BJ (cell line): ENCODE results near the gene CEBPE. TPM values are rescaled to one million over a fixed set of nuclear protein-coding genes. Genes with fewer than 3 reads are reported as not detected.

Experiments used
- CTCF ChIA-PET: fragments of 350-600 bp; formaldehyde crosslinking; extraction: SDS; loops from one replicate; lab custom pipeline; 2021; ENCODE audit warnings: antibody characterized with exemption, inconsistent platforms; lab: Yijun Ruan, JAX
- POLR2A ChIA-PET: fragments of 300-600 bp; sonication (Branson Sonifier 250); formaldehyde crosslinking; extraction: SDS; loops from one replicate; lab custom pipeline; 2021; ENCODE audit warnings: antibody characterized with exemption; lab: Charles Lee
- DNase-seq: peaks from one replicate; pipeline ENCODE4 v3.0.0-alpha.2; 2011; ENCODE audit warnings: low read depth
- H3K27me3 ChIP-seq: 2 replicates; pipeline ENCODE4 v1.6.0; 2011; ENCODE audit warnings: low read length; ENCODE audit not compliant: control insufficient read depth, insufficient read depth
- H3K36me3 ChIP-seq: 2 replicates; pipeline ENCODE4 v1.5.1; 2011; ENCODE audit warnings: low read length; ENCODE audit not compliant: control insufficient read depth, insufficient read depth
- H3K4me3 ChIP-seq: 2 replicates; pipeline ENCODE4 v1.5.1; 2011; ENCODE audit warnings: low read depth, mild to moderate bottlenecking, control low read depth, low read length
- polyA plus RNA-seq: library from polyadenylated mRNA; depleted of rRNA; stranded (reverse); fragments of >200 nt; gene quantifications from 2 replicates; pipeline ENCODE4 v1.2.3, GENCODE V29; 2011
- TF ChIP-seq, protein P1 (sequence below): IDR thresholded peaks from 2 replicates; pipeline ENCODE4 v1.5.1; 2011; ENCODE audit warnings: low read depth, mild to moderate bottlenecking, control low read depth, inconsistent platforms, low read length, moderate library complexity; ENCODE audit not compliant: insufficient read depth

CEBPE gene
- polyA plus RNA-seq, 1 experiment = not detected

DNA sequence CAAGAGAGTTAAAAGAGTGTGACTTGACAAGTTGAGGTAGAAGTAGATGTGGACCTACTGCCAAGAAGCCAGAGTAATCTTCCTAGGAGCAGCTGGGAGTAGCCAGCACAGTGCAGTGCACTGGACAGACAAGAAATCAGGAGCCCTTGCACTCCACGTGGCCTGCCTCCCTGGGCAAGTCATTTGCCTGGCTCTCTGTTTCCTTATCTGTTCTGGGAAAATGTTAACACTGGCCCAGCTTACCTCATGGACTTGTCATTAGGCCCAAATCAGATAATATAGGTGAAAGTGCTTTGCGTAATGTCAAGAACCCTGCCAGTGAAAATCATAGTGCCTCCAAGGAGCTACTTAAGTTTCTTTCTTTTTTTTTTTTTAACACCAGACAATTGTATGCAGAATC lies 45.2 kb upstream of the CEBPE start:
- TF ChIP-seq, protein P1, sequence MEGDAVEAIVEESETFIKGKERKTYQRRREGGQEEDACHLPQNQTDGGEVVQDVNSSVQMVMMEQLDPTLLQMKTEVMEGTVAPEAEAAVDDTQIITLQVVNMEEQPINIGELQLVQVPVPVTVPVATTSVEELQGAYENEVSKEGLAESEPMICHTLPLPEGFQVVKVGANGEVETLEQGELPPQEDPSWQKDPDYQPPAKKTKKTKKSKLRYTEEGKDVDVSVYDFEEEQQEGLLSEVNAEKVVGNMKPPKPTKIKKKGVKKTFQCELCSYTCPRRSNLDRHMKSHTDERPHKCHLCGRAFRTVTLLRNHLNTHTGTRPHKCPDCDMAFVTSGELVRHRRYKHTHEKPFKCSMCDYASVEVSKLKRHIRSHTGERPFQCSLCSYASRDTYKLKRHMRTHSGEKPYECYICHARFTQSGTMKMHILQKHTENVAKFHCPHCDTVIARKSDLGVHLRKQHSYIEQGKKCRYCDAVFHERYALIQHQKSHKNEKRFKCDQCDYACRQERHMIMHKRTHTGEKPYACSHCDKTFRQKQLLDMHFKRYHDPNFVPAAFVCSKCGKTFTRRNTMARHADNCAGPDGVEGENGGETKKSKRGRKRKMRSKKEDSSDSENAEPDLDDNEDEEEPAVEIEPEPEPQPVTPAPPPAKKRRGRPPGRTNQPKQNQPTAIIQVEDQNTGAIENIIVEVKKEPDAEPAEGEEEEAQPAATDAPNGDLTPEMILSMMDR = no peak
- POLR2A ChIA-PET = no interaction called here
- Histone ChIP-seq H3K27me3 (no peaks in the 10 kb centered on the region), H3K4me3 (no peak overlapping the region), H3K36me3 (no peaks in the 10 kb centered on the region)
- DNase-seq = no peak
- CTCF ChIA-PET = interaction anchor here (1.4 to 3.8 kb wide), 2 partner anchors 23 to 44 kb away, joined by 3 to 29 read pairs; no protein-coding TSS in a partner anchor

DNA sequence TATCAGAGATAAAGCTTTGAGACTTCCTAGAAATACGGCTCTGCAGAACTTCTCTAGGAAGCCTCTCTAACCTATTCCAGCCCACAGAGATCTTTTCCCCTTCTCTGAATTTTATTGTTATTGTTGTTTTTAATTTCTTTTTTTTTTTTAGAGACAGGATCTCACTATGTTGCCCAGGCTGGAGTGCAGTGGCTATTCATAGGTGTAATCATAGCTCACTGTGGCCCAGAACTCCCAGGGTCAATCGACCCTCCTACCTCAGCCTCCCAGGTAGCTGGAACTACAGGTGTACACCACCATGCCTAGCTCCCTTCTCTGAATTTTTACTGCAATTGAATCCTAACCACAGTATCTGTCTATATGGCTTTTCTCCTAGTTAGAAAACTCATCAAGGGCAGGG lies 44.8 kb upstream of the CEBPE start:
- no peak overlapping the region for H3K4me3 ChIP-seq
- no peak for DNase-seq
- CTCF ChIA-PET = interaction anchor here (1.4 to 3.8 kb wide), 2 partner anchors 23 to 43 kb away, joined by 3 to 29 read pairs; no protein-coding TSS in a partner anchor
- H3K27me3 ChIP-seq = no peaks in the 10 kb centered on the region
- TF ChIP-seq, protein P1 = no peak
- H3K36me3 ChIP-seq = no peaks in the 10 kb centered on the region
- POLR2A ChIA-PET = no interaction called here

DNA sequence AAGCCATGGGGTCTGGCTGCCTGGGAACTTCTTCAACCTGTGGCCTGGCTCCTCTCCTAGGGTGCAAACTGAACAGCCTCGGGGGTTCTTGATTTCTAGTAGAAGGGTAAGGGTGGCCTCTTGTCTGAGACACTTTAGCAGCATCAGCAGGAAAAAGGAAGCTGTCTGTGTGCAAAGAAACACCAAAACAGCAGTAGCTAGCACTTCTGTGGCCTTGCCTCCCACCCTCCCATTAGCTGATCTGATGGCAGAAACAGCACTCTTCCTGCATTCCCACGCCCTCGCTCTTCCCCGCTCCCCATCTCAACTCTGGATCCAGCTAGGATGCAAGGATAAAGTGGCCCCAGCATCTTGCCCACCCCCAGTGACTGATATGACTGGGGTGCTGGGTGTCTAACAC lies 43.7 kb upstream of the CEBPE start:
- DNase-seq = no peak
- Histone ChIP-seq H3K27me3 (no peaks in the 10 kb centered on the region), H3K4me3 (no peak overlapping the region), H3K36me3 (no peaks in the 10 kb centered on the region)
- ChIA-PET POLR2A (no interaction called here), CTCF (interaction anchor here (3.8 kb wide), 1 partner anchor 42 kb away, joined by 29 read pairs; no protein-coding TSS in a partner anchor)
- TF ChIP-seq, protein P1 = no peak

DNA sequence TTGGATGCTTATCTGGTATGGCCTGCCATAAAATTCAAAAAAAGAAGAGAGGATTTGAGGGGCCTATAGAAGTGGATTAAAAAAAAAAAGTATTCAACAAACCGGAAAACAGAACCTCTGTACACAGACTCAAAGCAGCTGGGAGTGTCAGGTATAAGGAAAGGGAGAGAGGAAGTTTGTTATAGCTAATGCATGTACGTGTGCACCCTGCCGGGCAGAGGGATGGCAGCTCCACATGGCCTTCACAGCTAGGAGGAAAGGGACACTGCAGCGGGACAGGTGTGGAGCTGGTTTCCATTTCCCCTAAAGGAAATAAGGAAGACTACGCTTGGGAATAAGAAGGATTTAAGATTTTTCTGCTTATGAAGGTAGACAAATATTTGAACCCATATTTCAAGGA lies 43.0 kb upstream of the CEBPE start:
- Histone ChIP-seq H3K27me3 (no peaks in the 10 kb centered on the region), H3K36me3 (no peaks in the 10 kb centered on the region), H3K4me3 (no peak overlapping the region)
- POLR2A ChIA-PET = no interaction called here
- no peak for DNase-seq
- TF ChIP-seq, protein P1 = no peak
- CTCF ChIA-PET = interaction anchor here (0.6 to 3.8 kb wide), 3 partner anchors 11 to 41 kb away, joined by 3 to 29 read pairs (median 6); no protein-coding TSS in a partner anchor

DNA sequence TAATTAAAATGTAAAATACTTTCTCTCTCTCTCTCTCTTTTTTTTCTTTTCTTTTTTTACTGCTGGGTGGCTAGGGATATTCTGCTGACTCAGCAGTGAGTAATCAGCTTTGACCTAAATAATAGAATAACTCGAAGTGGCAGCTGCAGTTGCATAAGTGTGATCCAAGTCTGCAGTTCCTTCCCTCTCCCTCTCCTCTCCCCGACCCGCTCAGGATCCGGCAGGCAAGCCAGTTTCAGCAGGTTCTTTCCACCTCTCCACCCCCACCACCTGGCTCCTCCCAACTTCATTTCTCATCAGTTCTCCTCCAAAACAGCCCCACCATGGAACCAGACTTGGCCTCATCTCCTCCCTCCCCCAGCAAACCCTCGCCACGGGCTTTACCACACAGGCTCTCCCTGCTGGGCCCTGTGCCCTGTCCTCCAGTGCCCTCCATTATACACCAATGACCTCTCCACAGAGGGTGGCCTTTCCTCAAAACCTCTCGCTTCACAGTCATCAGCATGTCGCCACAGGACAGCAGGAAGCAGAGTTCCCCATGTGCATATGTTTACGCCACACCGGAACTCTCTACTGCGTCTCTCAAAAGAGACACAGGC lies 42.0 kb upstream of the CEBPE start:
- no peaks in the 10 kb centered on the region for H3K27me3 ChIP-seq
- no peaks in the 10 kb centered on the region for H3K36me3 ChIP-seq
- DNase-seq = no peak
- no peak overlapping the region for H3K4me3 ChIP-seq
- CTCF ChIA-PET = interaction anchor here (1.7 to 3.8 kb wide), 2 partner anchors 26 to 40 kb away, joined by 6 to 29 read pairs; no protein-coding TSS in a partner anchor
- POLR2A ChIA-PET = interaction anchor here (0.6 kb wide), 1 partner anchor 66 kb away, joined by 3 read pairs; the partner anchor contains the start of genes ACIN1 and C14orf119
- TF ChIP-seq, protein P1 = no peak
